Prostate gland (tissue), 2 donors: ENCODE data around the gene MARS1.

Source experiments
- POLR2A ChIP-seq: fragments of 450-650 bp; IDR thresholded peaks from one replicate; pipeline ENCODE4 v1.6.1; 2016; ENCODE audit warnings: antibody characterized with exemption, mild to moderate bottlenecking
- POLR2AphosphoS5 ChIP-seq: sonication (generic); formaldehyde crosslinking; IDR thresholded peaks from one replicate; pipeline ENCODE4 v1.6.1; 2017; ENCODE audit warnings: antibody characterized with exemption
- TF ChIP-seq, protein P1 (sequence below), 4 experiments: fragments of 200-600 bp in 2 of 4; fragments of 450-650 bp in 2 of 4; sonication (generic) in 2 of 4; IDR thresholded peaks; 1 replicate in 3 of 4; 2 replicates in 1 of 4; pipeline ENCODE4 v1.5.1; 2016 to 2019; ENCODE audit warnings: antibody characterized with exemption in 4 of 4, mild to moderate bottlenecking in 2 of 4, moderate library complexity in 2 of 4

DNA sequence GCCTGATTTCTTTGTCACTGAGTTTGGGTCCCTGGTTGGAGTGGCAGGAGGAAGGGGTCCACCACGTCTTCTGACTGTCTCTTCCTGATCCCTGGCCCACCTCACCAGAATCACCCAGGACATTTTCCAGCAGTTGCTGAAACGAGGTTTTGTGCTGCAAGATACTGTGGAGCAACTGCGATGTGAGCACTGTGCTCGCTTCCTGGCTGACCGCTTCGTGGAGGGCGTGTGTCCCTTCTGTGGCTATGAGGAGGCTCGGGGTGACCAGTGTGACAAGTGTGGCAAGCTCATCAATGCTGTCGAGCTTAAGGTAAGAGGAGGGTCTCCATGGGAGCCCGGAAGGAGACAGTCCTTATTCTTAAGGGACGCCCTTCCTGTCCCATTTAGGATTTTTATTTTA, 12.3 kb downstream of the MARS1 start:
- TF ChIP-seq POLR2A, result no peak
- TF ChIP-seq POLR2AphosphoS5, result no peak
- TF ChIP-seq, protein P1, sequence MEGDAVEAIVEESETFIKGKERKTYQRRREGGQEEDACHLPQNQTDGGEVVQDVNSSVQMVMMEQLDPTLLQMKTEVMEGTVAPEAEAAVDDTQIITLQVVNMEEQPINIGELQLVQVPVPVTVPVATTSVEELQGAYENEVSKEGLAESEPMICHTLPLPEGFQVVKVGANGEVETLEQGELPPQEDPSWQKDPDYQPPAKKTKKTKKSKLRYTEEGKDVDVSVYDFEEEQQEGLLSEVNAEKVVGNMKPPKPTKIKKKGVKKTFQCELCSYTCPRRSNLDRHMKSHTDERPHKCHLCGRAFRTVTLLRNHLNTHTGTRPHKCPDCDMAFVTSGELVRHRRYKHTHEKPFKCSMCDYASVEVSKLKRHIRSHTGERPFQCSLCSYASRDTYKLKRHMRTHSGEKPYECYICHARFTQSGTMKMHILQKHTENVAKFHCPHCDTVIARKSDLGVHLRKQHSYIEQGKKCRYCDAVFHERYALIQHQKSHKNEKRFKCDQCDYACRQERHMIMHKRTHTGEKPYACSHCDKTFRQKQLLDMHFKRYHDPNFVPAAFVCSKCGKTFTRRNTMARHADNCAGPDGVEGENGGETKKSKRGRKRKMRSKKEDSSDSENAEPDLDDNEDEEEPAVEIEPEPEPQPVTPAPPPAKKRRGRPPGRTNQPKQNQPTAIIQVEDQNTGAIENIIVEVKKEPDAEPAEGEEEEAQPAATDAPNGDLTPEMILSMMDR (IDR thresholded peaks at IDR 0.05), result no peak
